ENCODE measurements around the gene KRTAP13-3.

Gene KRTAP13-3

DNA sequence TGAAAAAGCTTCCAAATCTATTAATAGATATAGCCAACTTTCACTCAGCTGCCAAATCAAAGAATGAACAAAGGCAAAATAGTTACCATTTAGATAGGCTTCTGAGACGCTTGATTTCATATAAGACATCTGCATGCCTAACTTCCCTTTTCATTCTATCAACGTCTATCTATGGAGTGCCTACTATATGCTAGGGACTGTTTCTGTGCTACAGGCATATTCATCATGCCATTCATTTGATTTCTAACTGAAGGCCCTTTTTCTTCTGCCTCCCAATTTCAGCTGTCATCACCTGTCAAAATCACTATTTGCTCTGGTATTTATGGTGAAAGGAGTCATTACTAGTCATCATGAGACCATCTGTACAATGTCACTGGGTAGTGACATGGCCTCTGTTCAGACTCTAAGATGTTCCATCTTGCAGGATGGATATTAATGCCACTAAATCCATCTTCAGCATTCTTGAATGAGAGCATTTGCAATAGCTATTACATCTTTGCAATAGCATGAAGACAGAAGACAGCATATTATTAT, 34.2 kb downstream of the KRTAP13-3 start:
- no peaks in the 10 kb centered on the region for H3F3A ChIP-seq (ENCODE audit: insufficient read depth, low read length)
- H3K79me2 ChIP-seq (ENCODE audit: insufficient read depth, low read length), result no peaks in the 10 kb centered on the region
- H3K27ac ChIP-seq (ENCODE audit: low read depth, low read length, poor library complexity, severe bottlenecking), result no peak overlapping the region
- H3K4me1 ChIP-seq (ENCODE audit: insufficient read depth, low read length, severe bottlenecking), result no peaks in the 10 kb centered on the region
- no peaks in the 10 kb centered on the region for H3K36me3 ChIP-seq (ENCODE audit: insufficient read depth, low read length)
- no peak overlapping the region for H3K4me2 ChIP-seq (ENCODE audit: low read length)
- no peaks in the 10 kb centered on the region for H3K9me3 ChIP-seq (ENCODE audit: low read length)
- H3K9ac ChIP-seq (ENCODE audit: low read length), result no peak overlapping the region
- no peak overlapping the region for H2AFZ ChIP-seq (ENCODE audit: low read length)
- H4K20me1 ChIP-seq (ENCODE audit: insufficient read depth, low read length), result no peaks in the 10 kb centered on the region
- H3K9me2 ChIP-seq (ENCODE audit: low read depth, low read length), result no peaks in the 10 kb centered on the region
- TF ChIP-seq, protein P1, sequence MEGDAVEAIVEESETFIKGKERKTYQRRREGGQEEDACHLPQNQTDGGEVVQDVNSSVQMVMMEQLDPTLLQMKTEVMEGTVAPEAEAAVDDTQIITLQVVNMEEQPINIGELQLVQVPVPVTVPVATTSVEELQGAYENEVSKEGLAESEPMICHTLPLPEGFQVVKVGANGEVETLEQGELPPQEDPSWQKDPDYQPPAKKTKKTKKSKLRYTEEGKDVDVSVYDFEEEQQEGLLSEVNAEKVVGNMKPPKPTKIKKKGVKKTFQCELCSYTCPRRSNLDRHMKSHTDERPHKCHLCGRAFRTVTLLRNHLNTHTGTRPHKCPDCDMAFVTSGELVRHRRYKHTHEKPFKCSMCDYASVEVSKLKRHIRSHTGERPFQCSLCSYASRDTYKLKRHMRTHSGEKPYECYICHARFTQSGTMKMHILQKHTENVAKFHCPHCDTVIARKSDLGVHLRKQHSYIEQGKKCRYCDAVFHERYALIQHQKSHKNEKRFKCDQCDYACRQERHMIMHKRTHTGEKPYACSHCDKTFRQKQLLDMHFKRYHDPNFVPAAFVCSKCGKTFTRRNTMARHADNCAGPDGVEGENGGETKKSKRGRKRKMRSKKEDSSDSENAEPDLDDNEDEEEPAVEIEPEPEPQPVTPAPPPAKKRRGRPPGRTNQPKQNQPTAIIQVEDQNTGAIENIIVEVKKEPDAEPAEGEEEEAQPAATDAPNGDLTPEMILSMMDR (IDR thresholded peaks at IDR 0.05; ENCODE audit: low read length), result no peak
- no peak for TF ChIP-seq EZH2 (IDR thresholded peaks at IDR 0.05; ENCODE audit: borderline replicate concordance, low read length)
- H3K4me3 ChIP-seq (ENCODE audit: low read depth, low read length, poor library complexity, severe bottlenecking), result no peak overlapping the region
- H3K27me3 ChIP-seq (ENCODE audit: insufficient read depth, low read length), result no peaks in the 10 kb centered on the region

DNA sequence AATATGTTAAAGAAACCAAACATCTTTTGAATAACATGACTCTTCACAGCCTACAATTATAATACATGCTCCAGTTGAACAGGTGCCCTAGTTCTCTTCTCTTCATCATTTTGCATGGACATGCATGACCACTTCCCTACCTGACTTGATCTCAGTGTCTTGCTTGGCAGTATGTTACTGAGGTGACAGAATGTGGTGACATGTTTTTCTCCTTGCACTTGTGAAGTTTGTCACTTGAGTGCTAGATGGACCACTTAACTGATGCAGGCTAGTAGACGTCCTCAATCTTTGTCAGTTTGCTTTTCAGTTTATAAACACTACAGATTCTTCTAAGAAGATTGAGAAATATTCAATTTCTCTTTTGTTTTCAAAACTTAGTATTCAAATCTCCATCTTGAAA, 43.5 kb downstream of the KRTAP13-3 start:
- Histone ChIP-seq H3K4me1 (ENCODE audit: insufficient read depth, low read length, severe bottlenecking) (no peaks in the 10 kb centered on the region), H3F3A (ENCODE audit: insufficient read depth, low read length) (no peaks in the 10 kb centered on the region), H3K27me3 (ENCODE audit: insufficient read depth, low read length) (no peaks in the 10 kb centered on the region), H3K4me2 (ENCODE audit: low read length) (no peak overlapping the region), H3K27ac (ENCODE audit: low read depth, low read length, poor library complexity, severe bottlenecking) (no peak overlapping the region), H4K20me1 (ENCODE audit: insufficient read depth, low read length) (no peaks in the 10 kb centered on the region), H3K79me2 (ENCODE audit: insufficient read depth, low read length) (no peaks in the 10 kb centered on the region), H3K4me3 (ENCODE audit: low read depth, low read length, poor library complexity, severe bottlenecking) (no peak overlapping the region), H3K9ac (ENCODE audit: low read length) (no peak overlapping the region), H3K9me2 (ENCODE audit: low read depth, low read length) (no peaks in the 10 kb centered on the region), H3K9me3 (ENCODE audit: low read length) (no peaks in the 10 kb centered on the region), H3K36me3 (ENCODE audit: insufficient read depth, low read length) (no peaks in the 10 kb centered on the region), H2AFZ (ENCODE audit: low read length) (no peak overlapping the region)
- TF ChIP-seq, protein P1 (IDR thresholded peaks at IDR 0.05; ENCODE audit: low read length), result no peak
